Hepatocyte (in vitro differentiated cells): ENCODE data around the gene LAMA1. TPM values are rescaled to one million over a fixed set of nuclear protein-coding genes. Genes with fewer than 3 reads are reported as not detected.

Source experiments
- DNase-seq: peaks from one replicate; pipeline ENCODE4 v3.0.0-alpha.2; 2016; ENCODE audit warnings: low spot score
- H2AFZ ChIP-seq: fragments of 200-600 bp; sonication (generic); 2 replicates; pipeline ENCODE4 v1.6.0; 2016; ENCODE audit warnings: antibody characterized with exemption, mild to moderate bottlenecking
- H3K27ac ChIP-seq: fragments of 200-600 bp; sonication (generic); 2 replicates; pipeline ENCODE4 v1.5.1; 2016; ENCODE audit warnings: mild to moderate bottlenecking
- H3K27me3 ChIP-seq: fragments of 200-600 bp; sonication (generic); 2 replicates; pipeline ENCODE4 v1.6.1; 2016
- H3K36me3 ChIP-seq: fragments of 200-600 bp; sonication (generic); replicated peaks from 2 replicates; pipeline ENCODE4 v1.5.1; 2016; ENCODE audit warnings: low read depth; ENCODE audit not compliant: insufficient read depth
- H3K4me1 ChIP-seq: fragments of 200-600 bp; sonication (generic); 2 replicates; pipeline ENCODE4 v1.5.1; 2016; ENCODE audit warnings: mild to moderate bottlenecking, moderate library complexity; ENCODE audit not compliant: insufficient read depth
- H3K4me2 ChIP-seq: fragments of 200-600 bp; sonication (generic); 2 replicates; pipeline ENCODE4 v1.6.0; 2016
- H3K4me3 ChIP-seq: fragments of 200-600 bp; sonication (generic); 2 replicates; pipeline ENCODE4 v1.5.1; 2016; ENCODE audit warnings: mild to moderate bottlenecking
- H3K79me2 ChIP-seq: fragments of 200-600 bp; sonication (generic); 2 replicates; pipeline ENCODE4 v1.6.0; 2017; ENCODE audit warnings: mild to moderate bottlenecking
- H3K9me2 ChIP-seq: fragments of 200-600 bp; sonication (generic); replicated peaks from 2 replicates; pipeline ENCODE4 v1.6.0; 2017; ENCODE audit warnings: mild to moderate bottlenecking; ENCODE audit not compliant: insufficient read depth
- H3K9me3 ChIP-seq: fragments of 200-600 bp; sonication (generic); 2 replicates; pipeline ENCODE4 v1.5.1; 2016; ENCODE audit warnings: low read depth, mild to moderate bottlenecking
- H4K20me1 ChIP-seq: fragments of 200-600 bp; sonication (generic); 2 replicates; pipeline ENCODE4 v1.6.0; 2016; ENCODE audit warnings: mild to moderate bottlenecking; ENCODE audit not compliant: insufficient read depth, poor library complexity, severe bottlenecking
- CTCF ChIP-seq: fragments of 200-600 bp; sonication (generic); IDR thresholded peaks from 2 replicates; pipeline ENCODE4 v1.5.1; 2016; ENCODE audit warnings: antibody characterized with exemption, mild to moderate bottlenecking; ENCODE audit not compliant: poor library complexity
- EZH2 ChIP-seq: fragments of 200-600 bp; sonication (generic); IDR thresholded peaks from 2 replicates; pipeline ENCODE4 v1.6.1; 2016; ENCODE audit warnings: antibody characterized with exemption, mild to moderate bottlenecking, borderline replicate concordance
- EZH2phosphoT487 ChIP-seq: fragments of 200-600 bp; sonication (generic); IDR thresholded peaks from one replicate; pipeline ENCODE4 v1.6.1; 2018; ENCODE audit warnings: antibody characterized with exemption, mild to moderate bottlenecking, low read depth, moderate library complexity; ENCODE audit not compliant: unreplicated experiment, severe bottlenecking
- WGBS: methylation state at CpG from one replicate; pipeline ENCODE4 v1.1.6; 2016; ENCODE audit warnings: low lambda C conversion rate; ENCODE audit errors: missing lambda C conversion rate; 5-methylcytosine and 5-hydroxymethylcytosine counted together
- polyA plus RNA-seq: library from polyadenylated mRNA; unstranded; fragments of >200 nt; fragmentation: Nextera tagmentation; extraction: Ambion mirVana; gene quantifications from 2 replicates; pipeline ENCODE4 v1.2.1, GENCODE V29; 2016
- total RNA-seq: library from RNA; depleted of rRNA; stranded (reverse); fragments of >200 nt; gene quantifications from 2 replicates; pipeline ENCODE4 v1.2.3, GENCODE V29; 2014

LAMA1 gene
- total and polyA plus RNA-seq, 2 experiments from 2014 or later = 27.7 to 52.7 TPM

- Histone ChIP-seq H3K36me3 (no peaks in the 10 kb centered on the region), H4K20me1 (no peaks in the 10 kb centered on the region), H3K9me3 (no peaks in the 10 kb centered on the region), H3K27me3 (no peaks in the 10 kb centered on the region), H3K79me2 (no peaks in the 10 kb centered on the region), H3K4me2 (no peak overlapping the region), H3K4me1 (no peaks in the 10 kb centered on the region), H2AFZ (no peak overlapping the region), H3K9me2 (no peaks in the 10 kb centered on the region), H3K4me3 (no peak overlapping the region), H3K27ac (no peak overlapping the region)
- TF ChIP-seq EZH2phosphoT487 = no peak
- no peak for DNase-seq
These were observed 124.8 kb downstream of the LAMA1 start for GRCh38 chr18:6992761-6993160.

GRCh38 chr18:6983366-6983765 lies 134.2 kb downstream of the LAMA1 start:
- no peak overlapping the region for H3K4me3 ChIP-seq
- 94% methylated on average over 7 of the region's 7 CpGs for WGBS
- no peak overlapping the region for H2AFZ ChIP-seq
- no peaks in the 10 kb centered on the region for H3K4me1 ChIP-seq
- no peaks in the 10 kb centered on the region for H3K9me2 ChIP-seq
- H3K4me2 ChIP-seq = no peak overlapping the region
- H3K27me3 ChIP-seq = no peaks in the 10 kb centered on the region
- no peak overlapping the region for H3K27ac ChIP-seq
- TF ChIP-seq EZH2 = no peak
- no peak for TF ChIP-seq CTCF
- TF ChIP-seq EZH2phosphoT487 = no peak
- no peaks in the 10 kb centered on the region for H3K9me3 ChIP-seq
- H3K36me3 ChIP-seq = no peaks in the 10 kb centered on the region
- no peaks in the 10 kb centered on the region for H4K20me1 ChIP-seq
- DNase-seq = no peak
- H3K79me2 ChIP-seq = no peaks in the 10 kb centered on the region

- no peak overlapping the region for H3K4me2 ChIP-seq
- WGBS = 78% methylated on average over 10 of the region's 10 CpGs
- no peaks in the 10 kb centered on the region for H3K36me3 ChIP-seq
- H3K4me1 ChIP-seq = no peaks in the 10 kb centered on the region
- no peaks in the 10 kb centered on the region for H3K9me3 ChIP-seq
- no peaks in the 10 kb centered on the region for H4K20me1 ChIP-seq
- H3K9me2 ChIP-seq = no peaks in the 10 kb centered on the region
- TF ChIP-seq CTCF (no peak), EZH2 (no peak), EZH2phosphoT487 (no peak)
- H3K27me3 ChIP-seq = no peaks in the 10 kb centered on the region
- H3K27ac ChIP-seq = no peak overlapping the region
- no peak for DNase-seq
- no peak overlapping the region for H3K4me3 ChIP-seq
- H2AFZ ChIP-seq = no peak overlapping the region
- H3K79me2 ChIP-seq = no peaks in the 10 kb centered on the region
These were observed 135.2 kb downstream of the LAMA1 start for GRCh38 chr18:6982398-6982797.

GRCh38 chr18:6980363-6980762 lies 137.2 kb downstream of the LAMA1 start:
- Histone ChIP-seq H3K36me3 (no peaks in the 10 kb centered on the region), H3K27me3 (no peaks in the 10 kb centered on the region), H3K4me2 (no peak overlapping the region), H3K79me2 (no peaks in the 10 kb centered on the region), H2AFZ (no peak overlapping the region), H3K9me3 (no peaks in the 10 kb centered on the region), H3K4me3 (no peak overlapping the region), H3K4me1 (no peaks in the 10 kb centered on the region), H4K20me1 (no peaks in the 10 kb centered on the region), H3K9me2 (no peaks in the 10 kb centered on the region), H3K27ac (no peak overlapping the region)
- WGBS = 60% methylated on average over 2 of the region's 2 CpGs
- DNase-seq = no peak
- TF ChIP-seq EZH2phosphoT487 (no peak), CTCF (no peak), EZH2 (no peak)
